Gastroesophageal sphincter (tissue), 4 donors: ENCODE results near the gene CDH23. TPM values are rescaled to one million over a fixed set of nuclear protein-coding genes. Genes with fewer than 3 reads are reported as not detected.

ENCODE experiments used
- ATAC-seq: fragments of 150-250 bp; one replicate; pipeline ENCODE4 v1.9.1; 2016; ENCODE audit warnings: mild to moderate bottlenecking, moderate library complexity
- H3K27ac ChIP-seq, 4 donors: fragments of 200-600 bp; sonication (generic) in 3 of 4; 1 replicate in 3 of 4; 2 replicates in 1 of 4; pipeline ENCODE4 v1.5.1; 2016 to 2019
- H3K27me3 ChIP-seq: fragments of 200-600 bp; sonication (generic); one replicate; pipeline ENCODE4 v1.5.1; 2019
- H3K36me3 ChIP-seq, 2 donors: fragments of 200-600 bp; sonication (generic); one replicate each; pipeline ENCODE4 v1.5.1; 2019; ENCODE audit warnings: control low read depth in 1 of 2
- H3K4me1 ChIP-seq, 3 donors: fragments of 200-600 bp; sonication (generic); 1 replicate in 2 of 3; 2 replicates in 1 of 3; pipeline ENCODE4 v1.5.1; 2016 to 2019; ENCODE audit warnings: control low read depth in 2 of 3
- H3K4me3 ChIP-seq, 2 donors: fragments of 200-600 bp; sonication (generic); one replicate each; pipeline ENCODE4 v1.5.1; 2019; ENCODE audit warnings: mild to moderate bottlenecking in 1 of 2, moderate library complexity in 1 of 2
- H3K9me3 ChIP-seq, 3 donors: fragments of 200-600 bp; sonication (generic); one replicate each; pipeline ENCODE4 v1.5.1; 2017 to 2019; ENCODE audit warnings: control low read depth in 2 of 3
- EP300 ChIP-seq: sonication (generic); formaldehyde crosslinking; IDR thresholded peaks from one replicate; pipeline ENCODE4 v1.6.1; 2017; ENCODE audit warnings: antibody characterized with exemption, mild to moderate bottlenecking
- POLR2A ChIP-seq, 2 donors: fragments of 450-650 bp; IDR thresholded peaks; one replicate each; pipeline ENCODE4 v1.6.1; 2017; ENCODE audit warnings: antibody characterized with exemption in 2 of 2, mild to moderate bottlenecking in 2 of 2, moderate library complexity in 1 of 2
- POLR2AphosphoS5 ChIP-seq: sonication (generic); formaldehyde crosslinking; IDR thresholded peaks from one replicate; pipeline ENCODE4 v1.6.1; 2017; ENCODE audit warnings: antibody characterized with exemption
- WGBS, 2 donors: methylation state at CpG; one replicate each; pipeline ENCODE4 v1.1.5; 2018; ENCODE audit warnings: low coverage in 1 of 2; 5-methylcytosine and 5-hydroxymethylcytosine counted together
- total RNA-seq, 4 donors: library from RNA; depleted of rRNA; stranded (reverse); fragments of >200 nt; gene quantifications; one replicate each; pipeline ENCODE4 v1.1.0, GENCODE V29; 2016
- TF ChIP-seq, protein P1 (sequence below), 4 experiments: fragments of 200-600 bp in 2 of 4; fragments of 450-650 bp in 2 of 4; sonication (generic) in 1 of 4; IDR thresholded peaks; one replicate each; pipeline ENCODE4 v1.5.1; 2017 to 2019; ENCODE audit warnings: antibody characterized with exemption in 4 of 4, mild to moderate bottlenecking in 2 of 4, moderate library complexity in 2 of 4

Gene CDH23
- total RNA-seq, 4 donors from 2014 or later: 5.1 to 33.5 (median 16.2) TPM

- WGBS, 2 donors: 40 to 72% methylated on average over 2 to 3 of the region's 6 CpGs
- no peaks in the 10 kb centered on the region for H3K9me3 ChIP-seq
- no peaks in the 10 kb centered on the region for H3K36me3 ChIP-seq
- no peak for ATAC-seq
- H3K27me3 ChIP-seq: no peaks in the 10 kb centered on the region
- H3K27ac ChIP-seq: no peak overlapping the region
- no peak for TF ChIP-seq POLR2A (IDR thresholded peaks at IDR 0.05)
- H3K4me1 ChIP-seq: no peaks in the 10 kb centered on the region
- no peak overlapping the region for H3K4me3 ChIP-seq
Measured at GRCh38 chr10:71426058-71426605, 29.4 kb downstream of the CDH23 start.

DNA sequence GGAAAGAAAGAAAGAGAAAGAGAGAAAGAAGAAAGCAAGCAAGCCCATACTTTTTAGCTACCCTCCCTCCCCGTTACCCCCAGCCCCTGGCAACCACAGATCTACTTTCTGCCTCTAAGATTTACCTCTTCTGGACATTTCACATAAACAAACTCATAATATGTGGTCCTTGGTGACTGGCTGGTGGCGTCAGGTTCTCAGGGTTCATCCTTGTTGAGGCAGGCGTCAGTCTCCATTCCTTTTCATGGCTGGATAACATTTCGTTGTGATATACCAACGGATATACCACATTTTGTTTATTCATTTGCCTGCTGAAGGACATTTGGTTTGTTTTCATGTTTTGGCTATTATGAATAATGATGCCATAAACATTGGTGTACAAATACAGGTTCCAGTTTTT is 30.5 kb downstream of the CDH23 start:
- peaks cover 0 to 6% (median 0%) of the 10 kb centered on the region in 3 donors for H3K4me1 ChIP-seq
- no peaks in the 10 kb centered on the region for H3K27me3 ChIP-seq
- WGBS, 2 donors: 66 to 86% methylated on average over 2 to 5 of the region's 5 CpGs
- no peak overlapping the region for H3K27ac ChIP-seq
- ATAC-seq: no peak
- TF ChIP-seq POLR2AphosphoS5: no peak
- TF ChIP-seq EP300: no peak
- TF ChIP-seq, protein P1, sequence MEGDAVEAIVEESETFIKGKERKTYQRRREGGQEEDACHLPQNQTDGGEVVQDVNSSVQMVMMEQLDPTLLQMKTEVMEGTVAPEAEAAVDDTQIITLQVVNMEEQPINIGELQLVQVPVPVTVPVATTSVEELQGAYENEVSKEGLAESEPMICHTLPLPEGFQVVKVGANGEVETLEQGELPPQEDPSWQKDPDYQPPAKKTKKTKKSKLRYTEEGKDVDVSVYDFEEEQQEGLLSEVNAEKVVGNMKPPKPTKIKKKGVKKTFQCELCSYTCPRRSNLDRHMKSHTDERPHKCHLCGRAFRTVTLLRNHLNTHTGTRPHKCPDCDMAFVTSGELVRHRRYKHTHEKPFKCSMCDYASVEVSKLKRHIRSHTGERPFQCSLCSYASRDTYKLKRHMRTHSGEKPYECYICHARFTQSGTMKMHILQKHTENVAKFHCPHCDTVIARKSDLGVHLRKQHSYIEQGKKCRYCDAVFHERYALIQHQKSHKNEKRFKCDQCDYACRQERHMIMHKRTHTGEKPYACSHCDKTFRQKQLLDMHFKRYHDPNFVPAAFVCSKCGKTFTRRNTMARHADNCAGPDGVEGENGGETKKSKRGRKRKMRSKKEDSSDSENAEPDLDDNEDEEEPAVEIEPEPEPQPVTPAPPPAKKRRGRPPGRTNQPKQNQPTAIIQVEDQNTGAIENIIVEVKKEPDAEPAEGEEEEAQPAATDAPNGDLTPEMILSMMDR (IDR thresholded peaks at IDR 0.05): no peak
- TF ChIP-seq POLR2A (IDR thresholded peaks at IDR 0.05): no peak
- no peak overlapping the region for H3K4me3 ChIP-seq
- H3K9me3 ChIP-seq: no peaks in the 10 kb centered on the region
- no peaks in the 10 kb centered on the region for H3K36me3 ChIP-seq

DNA sequence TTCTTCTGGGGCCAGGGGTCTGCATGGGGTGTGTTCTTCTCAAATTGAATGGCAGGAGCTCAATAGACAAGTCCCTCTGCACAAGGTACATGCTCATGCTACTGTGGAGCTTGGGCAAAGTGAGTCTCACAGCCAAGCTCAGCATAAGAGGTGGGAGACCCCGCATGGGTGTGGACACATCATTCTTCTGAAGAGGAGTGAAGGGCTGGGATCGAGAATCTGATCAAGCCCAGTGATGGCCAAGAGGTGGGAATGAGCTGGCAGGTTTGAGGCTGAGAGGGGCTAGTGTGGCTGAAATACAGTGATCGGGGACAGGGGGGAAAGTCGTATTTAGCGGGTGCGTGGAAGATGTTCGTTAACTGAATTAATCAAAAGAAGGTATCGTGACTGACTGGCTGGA is 32.6 kb downstream of the CDH23 start:
- Histone ChIP-seq H3K36me3 (no peaks in the 10 kb centered on the region), H3K27me3 (no peaks in the 10 kb centered on the region), H3K4me3 (no peak overlapping the region), H3K9me3 (no peaks in the 10 kb centered on the region), H3K27ac (no peak overlapping the region), H3K4me1 (peaks cover 0 to 6% (median 0%) of the 10 kb centered on the region in 3 donors)
- TF ChIP-seq POLR2A (IDR thresholded peaks at IDR 0.05): no peak
- TF ChIP-seq, protein P1 (IDR thresholded peaks at IDR 0.05): no peak
- no peak for TF ChIP-seq EP300
- no peak for TF ChIP-seq POLR2AphosphoS5
- no peak for ATAC-seq
- WGBS, 2 donors: 92 to 98% methylated on average over 5 to 6 of the region's 8 CpGs

DNA sequence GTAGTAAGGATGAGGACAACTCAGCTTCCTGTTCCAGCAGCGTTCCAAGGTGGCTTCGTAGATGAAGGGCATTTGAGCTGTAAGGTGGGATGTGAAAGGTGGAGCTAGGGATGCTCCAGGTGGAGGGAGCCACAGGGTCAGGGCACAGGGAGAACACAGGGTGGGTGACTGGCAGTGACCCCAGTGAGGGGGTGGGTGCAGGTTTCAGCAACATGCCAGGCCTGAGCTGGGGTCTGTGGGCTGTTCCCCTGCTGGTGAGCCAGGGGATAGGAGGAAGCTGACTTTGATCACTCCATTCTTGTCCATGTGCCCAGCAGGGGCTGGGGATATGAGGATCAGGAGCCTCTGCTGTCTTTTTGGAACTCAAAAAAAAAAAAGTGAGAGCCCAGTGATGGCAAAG is 33.2 kb downstream of the CDH23 start:
- no peak for ATAC-seq
- H3K4me1 ChIP-seq: peaks cover 0 to 6% (median 0%) of the 10 kb centered on the region in 3 donors
- H3K36me3 ChIP-seq: no peaks in the 10 kb centered on the region
- no peak overlapping the region for H3K4me3 ChIP-seq
- H3K27ac ChIP-seq: no peak overlapping the region
- TF ChIP-seq, protein P1 (IDR thresholded peaks at IDR 0.05): no peak
- TF ChIP-seq POLR2AphosphoS5 (no peak), POLR2A (IDR thresholded peaks at IDR 0.05) (no peak), EP300 (no peak)
- WGBS, 2 donors: no CpG with 5 or more reads among the region's 2 CpGs
- no peaks in the 10 kb centered on the region for H3K9me3 ChIP-seq
- no peaks in the 10 kb centered on the region for H3K27me3 ChIP-seq

DNA sequence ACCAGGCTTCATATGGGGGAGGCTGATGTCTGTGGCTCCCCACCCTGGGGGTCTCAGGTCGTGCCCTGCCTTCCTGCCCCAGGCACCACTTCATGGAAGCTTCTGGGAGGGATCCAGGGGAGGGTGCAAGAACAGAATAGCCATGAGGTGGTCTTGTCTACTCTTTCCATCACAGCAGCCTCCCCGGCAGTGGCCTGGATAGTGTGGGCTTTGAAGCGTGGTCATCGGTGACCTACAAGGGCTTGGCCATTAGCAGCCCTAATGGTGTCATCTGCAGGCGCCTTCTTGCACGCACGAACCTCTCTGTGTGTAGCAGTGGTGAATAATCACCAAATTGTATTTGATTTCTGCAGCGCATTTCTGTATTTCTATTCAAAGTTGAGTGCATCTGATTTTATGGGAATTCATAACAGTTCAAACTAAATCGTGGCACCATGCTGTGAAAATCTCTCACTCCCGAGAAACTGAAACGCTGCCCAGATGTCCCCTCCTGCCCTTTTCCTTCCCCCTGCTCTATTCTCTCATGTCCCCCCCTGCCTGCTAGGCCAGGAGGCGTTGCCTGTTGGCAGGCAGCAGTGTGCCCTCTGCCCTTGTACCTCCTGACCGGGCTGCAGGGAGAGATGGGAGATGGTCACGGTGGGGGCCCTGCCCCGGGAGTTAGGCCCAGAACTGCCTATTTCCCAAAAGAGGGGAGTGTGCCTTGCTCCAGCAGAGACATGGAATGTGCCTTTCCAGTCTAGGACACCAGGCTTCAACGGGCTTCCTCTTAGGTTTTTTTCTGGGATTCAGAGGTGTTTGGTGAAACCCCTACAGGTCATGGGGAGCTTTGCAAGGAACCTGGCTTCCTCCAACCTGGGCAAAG is 34.8 kb downstream of the CDH23 start:
- Histone ChIP-seq H3K4me3 (no peak overlapping the region), H3K4me1 (peaks cover 0 to 17% (median 0%) of the 10 kb centered on the region in 3 donors), H3K27ac (no peak overlapping the region), H3K9me3 (no peaks in the 10 kb centered on the region), H3K36me3 (no peaks in the 10 kb centered on the region), H3K27me3 (no peaks in the 10 kb centered on the region)
- ATAC-seq: no peak
- WGBS, 2 donors: 43 to 67% methylated on average over 2 to 11 of the region's 16 CpGs
- TF ChIP-seq EP300 (no peak), POLR2AphosphoS5 (no peak), POLR2A (IDR thresholded peaks at IDR 0.05) (no peak)
- TF ChIP-seq, protein P1 (IDR thresholded peaks at IDR 0.05): no peak
